H1 (cell line): ENCODE data around the gene KRTAP4-1. TPM values are rescaled to one million over a fixed set of nuclear protein-coding genes. Genes with fewer than 3 reads are reported as not detected.

Source experiments
- CHD1 ChIP-seq: IDR thresholded peaks from 2 replicates; pipeline ENCODE4 v1.6.1; 2012; ENCODE audit warnings: low read depth, low read length, improper control_type of control experiment
- E2F6 ChIP-seq: IDR thresholded peaks from 2 replicates; pipeline ENCODE4 v1.6.1; 2012; ENCODE audit warnings: inconsistent platforms
- MAFK ChIP-seq: IDR thresholded peaks from 2 replicates; pipeline ENCODE4 v1.6.1; 2012; ENCODE audit warnings: low read depth, mild to moderate bottlenecking, improper control_type of control experiment, low read length
- polyA plus RNA-seq, 7 experiments: library from polyadenylated mRNA; depleted of rRNA in 3 of 7; stranded (reverse) in 5 of 7; unstranded in 2 of 7; fragments of >200 nt in 5 of 7; fragments of 200-250 nt in 2 of 7; gene quantifications; 1 replicate in 5 of 7; 2 replicates in 1 of 7; 4 replicates in 1 of 7; pipeline versions ENCODE4 v1.2.1 to v1.2.3, GENCODE V29; 2011 to 2013; ENCODE audit warnings: missing spikeins in 2 of 7, mixed read lengths in 2 of 7
- total RNA-seq: library from RNA; stranded (reverse); fragmentation: NEBNext Ultra II Directional; extraction: Animal tissue kit (Norgen Biotek cat#: 25700); gene quantifications from 2 replicates; pipeline ENCODE4 v1.2.1, GENCODE V29; 2021

Gene KRTAP4-1
- total and polyA plus RNA-seq, 2 of the 8 experiments (the other 6 are each of a cell fraction or from before 2014, with no cell fraction given): not detected

DNA sequence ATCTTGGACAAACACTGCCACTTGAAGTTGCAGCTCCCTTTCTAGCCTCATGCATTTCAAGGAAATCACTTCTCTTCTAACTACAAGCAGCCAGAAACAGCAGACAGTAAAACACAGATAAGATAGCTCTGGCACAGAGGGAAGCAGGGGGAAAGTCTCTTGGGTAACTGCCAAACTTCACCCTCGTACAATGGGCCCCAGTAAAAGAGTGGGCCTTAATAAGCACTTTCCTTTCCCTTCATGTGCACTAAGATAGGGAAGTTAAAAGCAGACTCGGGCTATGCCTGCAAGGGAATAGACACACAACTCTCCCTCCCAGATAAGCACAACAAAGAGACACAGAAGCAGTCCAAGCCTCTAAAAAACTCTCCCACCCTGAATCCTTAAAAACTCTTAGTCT, 30.9 kb downstream of the KRTAP4-1 start (continued):
- TF ChIP-seq E2F6 (no peak), MAFK (no peak), CHD1 (no peak)
